ENCODE results near the gene OR13C2.

Gene OR13C2

DNA sequence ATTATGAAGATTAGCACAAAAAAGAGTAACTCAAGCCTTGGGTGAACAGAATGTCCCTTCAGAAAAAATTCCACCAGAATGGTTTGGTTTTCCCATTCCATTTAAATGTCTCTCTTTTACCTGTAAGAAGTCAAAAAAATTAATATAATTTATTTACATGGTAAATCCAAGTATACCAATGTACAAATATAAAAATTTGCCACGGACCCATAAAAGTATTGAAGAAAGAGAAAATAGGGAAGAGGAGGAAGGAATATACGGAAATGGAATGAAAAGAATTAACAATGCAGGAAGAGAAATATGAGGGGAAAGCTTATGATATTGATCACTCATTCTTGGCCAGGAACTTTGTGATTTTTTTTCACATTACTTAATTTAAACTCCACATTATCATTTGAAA lies 12.7 kb upstream of the OR13C2 start, which contains the start of gene OR13C9:
TSS of gene OR13C9 (minus strand) at position 101 of the 400 bp plus-strand sequence. CDS start at position 101, 0 bp downstream.
- H3F3A ChIP-seq (ENCODE audit: low read depth): no peaks in the 10 kb centered on the region
- no peaks in the 10 kb centered on the region for H3K4me1 ChIP-seq (ENCODE audit: insufficient read depth, low read length, poor library complexity, severe bottlenecking)
- H3K9ac ChIP-seq (ENCODE audit: low read depth, low read length, poor library complexity, severe bottlenecking): no peak within 1 kb of the TSS
- no peaks in the 10 kb centered on the region for H3K79me2 ChIP-seq (ENCODE audit: insufficient read depth, low read length)
- H3K4me2 ChIP-seq (ENCODE audit: low read depth, low read length, poor library complexity, severe bottlenecking): no peak within 1 kb of the TSS
- no peaks in the 10 kb centered on the region for H3K9me3 ChIP-seq (ENCODE audit: insufficient read depth, low read depth, low read length)
- H4K20me1 ChIP-seq (ENCODE audit: insufficient read depth, low read length, poor library complexity, severe bottlenecking): no peaks in the 10 kb centered on the region
- no peak within 1 kb of the TSS for H2AFZ ChIP-seq (ENCODE audit: low read length)
- H3K27me3 ChIP-seq (ENCODE audit: insufficient read depth, low read length, poor library complexity, severe bottlenecking): no peaks in the 10 kb centered on the region
- H3K4me3 ChIP-seq (ENCODE audit: low read length, poor library complexity, severe bottlenecking): no peak within 1 kb of the TSS
- H3K9me2 ChIP-seq (replicated peaks; ENCODE audit: low read depth, low read length): no peaks in the 10 kb centered on the region
- H3K36me3 ChIP-seq (ENCODE audit: insufficient read depth, low read length): no peaks in the 10 kb centered on the region
- no peak for TF ChIP-seq EZH2phosphoT487 (IDR thresholded peaks at IDR 0.05; ENCODE audit: borderline replicate concordance)
- TF ChIP-seq, protein P1, sequence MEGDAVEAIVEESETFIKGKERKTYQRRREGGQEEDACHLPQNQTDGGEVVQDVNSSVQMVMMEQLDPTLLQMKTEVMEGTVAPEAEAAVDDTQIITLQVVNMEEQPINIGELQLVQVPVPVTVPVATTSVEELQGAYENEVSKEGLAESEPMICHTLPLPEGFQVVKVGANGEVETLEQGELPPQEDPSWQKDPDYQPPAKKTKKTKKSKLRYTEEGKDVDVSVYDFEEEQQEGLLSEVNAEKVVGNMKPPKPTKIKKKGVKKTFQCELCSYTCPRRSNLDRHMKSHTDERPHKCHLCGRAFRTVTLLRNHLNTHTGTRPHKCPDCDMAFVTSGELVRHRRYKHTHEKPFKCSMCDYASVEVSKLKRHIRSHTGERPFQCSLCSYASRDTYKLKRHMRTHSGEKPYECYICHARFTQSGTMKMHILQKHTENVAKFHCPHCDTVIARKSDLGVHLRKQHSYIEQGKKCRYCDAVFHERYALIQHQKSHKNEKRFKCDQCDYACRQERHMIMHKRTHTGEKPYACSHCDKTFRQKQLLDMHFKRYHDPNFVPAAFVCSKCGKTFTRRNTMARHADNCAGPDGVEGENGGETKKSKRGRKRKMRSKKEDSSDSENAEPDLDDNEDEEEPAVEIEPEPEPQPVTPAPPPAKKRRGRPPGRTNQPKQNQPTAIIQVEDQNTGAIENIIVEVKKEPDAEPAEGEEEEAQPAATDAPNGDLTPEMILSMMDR (conservative IDR thresholded peaks at IDR 0.05; ENCODE audit: low read length): no peak

DNA sequence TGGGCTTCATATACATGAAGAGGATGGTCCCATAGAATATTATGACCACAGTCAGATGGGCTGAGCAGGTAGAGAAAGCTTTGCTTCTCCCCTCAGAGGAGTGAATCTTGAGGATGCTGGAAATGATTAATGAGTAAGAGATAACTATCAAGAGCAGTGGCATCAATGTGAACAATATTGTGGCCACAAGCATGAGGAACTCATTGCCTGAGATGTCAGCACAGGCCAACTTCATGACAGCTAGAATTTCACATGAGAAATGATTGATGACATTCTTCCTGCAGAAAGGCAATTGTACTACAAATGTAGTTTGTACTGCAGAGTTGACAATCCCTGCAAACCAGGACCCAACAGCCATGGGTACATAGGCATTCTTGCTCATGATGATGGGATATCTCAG lies 12.0 kb upstream of the OR13C2 start:
- Histone ChIP-seq H3K9ac (ENCODE audit: low read depth, low read length, poor library complexity, severe bottlenecking) (no peak overlapping the region), H3K36me3 (ENCODE audit: insufficient read depth, low read length) (no peaks in the 10 kb centered on the region), H3K79me2 (ENCODE audit: insufficient read depth, low read length) (no peaks in the 10 kb centered on the region), H3K4me2 (ENCODE audit: low read depth, low read length, poor library complexity, severe bottlenecking) (no peak overlapping the region), H3K9me3 (ENCODE audit: insufficient read depth, low read depth, low read length) (no peaks in the 10 kb centered on the region), H4K20me1 (ENCODE audit: insufficient read depth, low read length, poor library complexity, severe bottlenecking) (no peaks in the 10 kb centered on the region), H3K9me2 (replicated peaks; ENCODE audit: low read depth, low read length) (no peaks in the 10 kb centered on the region), H2AFZ (ENCODE audit: low read length) (no peak overlapping the region), H3K4me3 (ENCODE audit: low read length, poor library complexity, severe bottlenecking) (no peak overlapping the region), H3K4me1 (ENCODE audit: insufficient read depth, low read length, poor library complexity, severe bottlenecking) (no peaks in the 10 kb centered on the region), H3K27me3 (ENCODE audit: insufficient read depth, low read length, poor library complexity, severe bottlenecking) (no peaks in the 10 kb centered on the region), H3F3A (ENCODE audit: low read depth) (no peaks in the 10 kb centered on the region)
- TF ChIP-seq EZH2phosphoT487 (IDR thresholded peaks at IDR 0.05; ENCODE audit: borderline replicate concordance): no peak
- TF ChIP-seq, protein P1 (conservative IDR thresholded peaks at IDR 0.05; ENCODE audit: low read length): no peak

DNA sequence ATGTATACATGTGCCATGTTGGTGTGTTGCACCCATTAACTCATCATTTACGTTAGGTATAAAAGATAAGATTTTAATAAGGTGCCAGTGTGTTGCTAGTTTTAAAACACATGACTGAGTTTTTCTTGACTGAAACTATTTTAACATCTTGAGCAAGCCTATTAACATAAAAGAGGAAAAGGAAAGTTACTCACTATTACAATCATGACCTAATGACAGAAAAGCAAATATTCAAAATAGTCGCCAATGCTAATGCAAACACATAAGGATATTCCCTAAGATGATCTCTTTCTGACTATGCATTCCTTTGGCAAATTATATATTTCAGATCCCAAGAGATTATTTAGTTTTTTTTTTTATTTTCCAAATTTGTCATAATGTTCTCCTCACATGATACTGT lies 5.8 kb upstream of the OR13C2 start:
- no peaks in the 10 kb centered on the region for H3K4me1 ChIP-seq (ENCODE audit: insufficient read depth, low read length, poor library complexity, severe bottlenecking)
- no peaks in the 10 kb centered on the region for H3K79me2 ChIP-seq (ENCODE audit: insufficient read depth, low read length)
- no peaks in the 10 kb centered on the region for H3F3A ChIP-seq (ENCODE audit: low read depth)
- H4K20me1 ChIP-seq (ENCODE audit: insufficient read depth, low read length, poor library complexity, severe bottlenecking): no peaks in the 10 kb centered on the region
- H3K27me3 ChIP-seq (ENCODE audit: insufficient read depth, low read length, poor library complexity, severe bottlenecking): no peaks in the 10 kb centered on the region
- no peaks in the 10 kb centered on the region for H3K36me3 ChIP-seq (ENCODE audit: insufficient read depth, low read length)
- TF ChIP-seq, protein P1 (conservative IDR thresholded peaks at IDR 0.05; ENCODE audit: low read length): no peak
- TF ChIP-seq EZH2phosphoT487 (IDR thresholded peaks at IDR 0.05; ENCODE audit: borderline replicate concordance): no peak
- H3K4me2 ChIP-seq (ENCODE audit: low read depth, low read length, poor library complexity, severe bottlenecking): no peak overlapping the region
- H3K9me2 ChIP-seq (replicated peaks; ENCODE audit: low read depth, low read length): no peaks in the 10 kb centered on the region
- H3K9me3 ChIP-seq (ENCODE audit: insufficient read depth, low read depth, low read length): no peaks in the 10 kb centered on the region
- no peak overlapping the region for H3K4me3 ChIP-seq (ENCODE audit: low read length, poor library complexity, severe bottlenecking)
- H3K9ac ChIP-seq (ENCODE audit: low read depth, low read length, poor library complexity, severe bottlenecking): no peak overlapping the region
- no peak overlapping the region for H2AFZ ChIP-seq (ENCODE audit: low read length)

All from Loucy (cell line).